Activated T-helper 1 cell treated with Interleukin-2 at 50 U/mL for 16 hours (primary cell): ENCODE results near the gene LRFN2.

Source experiments
- DNase-seq: peaks from one replicate; pipeline ENCODE4 v3.0.0-alpha.2; 2020; ENCODE audit warnings: low read depth

The LRFN2 gene

DNA sequence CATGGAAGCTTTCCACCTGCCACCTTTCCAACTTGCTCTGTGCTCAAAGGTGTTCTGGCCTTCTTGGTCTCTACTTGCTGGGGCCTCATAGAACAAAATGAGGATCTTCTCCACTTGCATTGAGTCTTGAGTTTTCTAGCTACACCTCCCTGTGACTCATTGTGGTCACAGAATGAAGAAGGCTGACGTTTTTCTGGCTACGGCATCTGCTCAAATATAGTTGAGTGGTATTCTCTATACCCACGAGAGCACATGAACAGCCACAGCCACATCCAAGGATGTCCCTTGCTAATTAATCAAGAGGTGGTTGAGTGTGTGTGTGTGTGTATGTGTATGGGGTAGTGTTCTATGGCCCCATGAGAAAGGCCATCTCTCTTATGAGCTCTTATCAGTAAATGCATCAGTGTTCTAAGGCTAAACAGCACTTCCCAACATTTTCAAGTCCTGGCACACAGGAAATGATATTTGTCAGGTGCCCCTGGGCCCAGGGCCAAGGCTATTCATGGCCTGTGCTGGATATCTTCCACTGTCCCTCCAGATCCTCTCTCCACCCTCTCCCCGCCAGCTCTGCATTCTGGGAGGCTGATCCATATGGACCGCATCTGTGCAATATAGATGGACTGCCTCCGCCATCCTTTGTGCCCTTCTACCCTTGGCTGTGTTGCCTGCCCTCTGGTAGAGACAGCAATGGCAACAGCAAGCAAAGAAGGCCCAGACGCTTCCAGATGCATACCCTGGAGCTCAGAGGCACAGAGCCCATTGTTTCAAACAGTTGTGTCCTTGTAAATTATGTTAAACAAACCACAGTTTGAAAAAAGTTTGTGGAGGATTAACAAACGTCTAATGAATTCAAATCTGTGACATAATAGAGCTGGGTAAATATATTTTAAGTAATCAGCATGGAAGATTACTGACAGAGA is 150.2 kb downstream of the LRFN2 start:
- no peak for DNase-seq

DNA sequence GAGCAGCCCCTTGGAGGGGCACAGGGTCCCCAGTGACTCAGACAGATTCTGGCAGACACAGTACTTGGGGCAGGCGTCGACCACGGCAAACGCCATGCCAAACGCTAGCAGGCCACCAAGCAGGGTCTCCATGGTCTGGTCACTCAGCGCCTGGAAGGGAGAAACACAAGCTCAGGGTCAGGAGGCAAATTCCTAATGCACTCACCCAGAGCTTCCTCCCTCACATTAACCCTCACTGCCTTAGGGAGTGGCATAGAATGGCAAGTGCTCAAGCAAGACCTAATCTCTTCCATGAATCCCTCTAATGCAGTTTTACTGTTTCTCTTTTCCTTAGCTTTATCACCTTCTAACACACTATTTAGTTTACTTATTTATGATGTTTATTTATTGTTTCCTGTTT is 154.2 kb downstream of the LRFN2 start:
- no peak for DNase-seq

DNA sequence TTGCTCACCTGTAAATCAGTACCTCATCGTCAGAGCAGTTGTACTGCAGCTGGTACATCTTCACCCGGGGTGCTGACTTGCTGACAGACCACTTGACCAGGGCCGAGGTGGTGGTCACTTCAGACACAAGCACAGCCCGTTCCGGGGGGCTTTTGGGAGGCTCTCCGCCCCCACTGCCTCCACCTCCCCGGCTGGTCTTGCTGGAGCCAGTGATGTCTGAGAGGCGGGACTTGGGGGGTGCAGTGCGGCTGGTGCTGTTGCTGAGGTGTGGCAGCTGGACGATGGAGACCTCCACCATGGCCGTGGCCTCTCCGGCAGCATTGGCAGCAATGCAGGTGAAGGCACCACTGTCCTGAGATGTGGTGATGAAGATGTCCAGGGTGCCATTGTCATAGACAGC is 155.5 kb downstream of the LRFN2 start:
- DNase-seq = no peak

DNA sequence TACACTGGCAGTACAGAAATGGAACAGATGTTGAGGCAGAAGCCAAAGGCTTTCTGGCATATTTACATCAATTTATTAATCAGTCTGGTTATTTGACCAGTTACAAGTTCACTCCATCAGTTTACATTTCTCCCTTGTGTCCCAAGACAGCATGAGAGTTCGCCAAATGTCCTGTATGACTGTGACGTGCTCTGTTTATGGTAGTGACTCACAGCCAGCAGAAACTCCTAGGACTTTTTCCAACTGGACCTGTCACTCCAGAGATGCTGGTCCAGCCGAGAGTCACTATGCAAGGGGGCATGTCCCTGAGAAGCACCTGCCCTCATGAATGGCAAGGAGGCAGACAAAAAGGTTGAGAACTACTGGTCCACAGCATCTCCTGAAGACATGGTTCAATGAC is 160.0 kb downstream of the LRFN2 start:
- no peak for DNase-seq

DNA sequence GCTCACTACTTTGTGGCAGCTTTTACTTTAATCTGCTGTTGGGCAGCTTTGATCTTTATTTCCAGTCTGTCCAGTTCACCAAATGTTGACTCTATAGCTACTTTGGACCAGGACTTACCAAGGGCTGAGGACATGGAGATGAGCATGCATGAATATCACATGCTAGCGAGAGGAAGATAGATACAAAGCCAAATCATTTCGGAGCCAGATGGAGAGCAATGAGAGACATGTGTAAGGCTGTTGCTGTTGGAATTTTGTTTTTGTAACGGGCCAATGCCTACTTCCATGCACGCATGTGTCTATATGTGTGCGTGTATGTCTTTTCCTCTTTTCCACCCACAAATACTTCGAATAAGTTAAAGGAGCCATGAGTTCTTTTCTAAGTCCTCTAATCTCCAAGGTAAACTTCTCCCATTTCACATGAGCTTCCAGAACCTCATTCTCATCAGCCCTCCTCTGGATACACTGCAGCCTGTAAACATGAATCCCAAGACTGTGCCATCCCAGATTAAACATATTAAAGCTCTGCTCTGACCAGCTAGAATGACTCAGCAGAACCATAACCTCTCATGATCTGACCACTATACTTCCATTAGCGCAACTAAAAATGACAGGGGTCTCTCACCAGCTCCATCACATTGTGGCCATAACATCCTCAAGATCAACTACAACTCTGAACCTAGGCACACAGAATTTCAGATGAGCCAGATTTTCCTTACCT is 160.7 kb downstream of the LRFN2 start:
- no peak for DNase-seq

DNA sequence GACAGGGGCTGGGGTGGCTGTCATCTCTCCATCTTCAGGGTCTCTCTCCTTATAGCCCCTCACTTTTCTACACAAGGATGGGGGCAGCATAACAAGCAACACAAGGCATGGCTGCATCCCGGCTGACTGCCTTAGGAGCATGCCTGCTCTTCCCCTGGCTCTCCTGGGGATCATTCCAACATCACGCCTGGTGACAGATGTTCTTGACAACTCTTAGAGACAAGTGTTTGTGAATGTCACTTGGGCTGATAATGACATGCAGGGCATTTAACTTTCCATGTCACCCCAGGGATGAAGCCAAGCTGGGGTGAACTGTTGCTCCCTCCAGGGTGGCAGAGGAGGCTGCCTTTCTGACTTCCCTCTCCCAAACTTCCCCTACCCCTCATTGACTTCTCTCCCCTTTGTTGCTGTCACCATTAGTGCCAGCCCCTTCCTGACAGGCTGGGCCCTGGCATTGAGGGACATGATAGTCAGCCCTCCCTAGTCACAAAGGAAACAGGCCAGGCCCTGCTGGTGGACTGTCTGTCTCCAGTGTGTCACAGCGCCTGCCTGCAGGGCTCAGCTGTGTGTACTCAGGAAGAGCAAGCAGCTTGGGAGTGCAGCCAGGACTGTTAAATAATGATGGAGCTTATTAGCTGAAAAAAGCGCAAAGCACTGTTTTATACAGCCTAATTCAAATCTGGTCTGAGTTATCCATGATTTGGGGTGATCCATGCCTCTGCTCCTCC is 161.8 kb downstream of the LRFN2 start:
- DNase-seq = no peak

DNA sequence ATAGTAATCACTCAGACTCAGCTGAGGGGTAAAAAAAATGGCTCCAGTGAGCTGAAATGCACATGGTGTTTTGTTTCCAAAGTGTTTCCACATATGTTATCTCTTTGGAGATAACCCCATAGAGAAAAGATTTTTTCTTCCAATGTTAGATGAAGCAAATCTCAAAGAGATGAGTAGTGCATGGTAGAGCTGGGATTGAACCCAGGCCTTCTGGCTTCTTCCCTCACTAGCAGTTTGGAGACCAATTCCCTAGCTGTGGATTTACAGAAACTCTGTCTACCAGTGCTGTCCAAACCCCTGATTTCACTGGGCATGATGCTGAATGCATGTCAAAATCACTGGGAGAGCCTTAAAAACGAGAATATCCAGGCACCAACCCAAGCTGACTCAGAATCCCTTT is 165.1 kb downstream of the LRFN2 start:
- DNase-seq = no peak

DNA sequence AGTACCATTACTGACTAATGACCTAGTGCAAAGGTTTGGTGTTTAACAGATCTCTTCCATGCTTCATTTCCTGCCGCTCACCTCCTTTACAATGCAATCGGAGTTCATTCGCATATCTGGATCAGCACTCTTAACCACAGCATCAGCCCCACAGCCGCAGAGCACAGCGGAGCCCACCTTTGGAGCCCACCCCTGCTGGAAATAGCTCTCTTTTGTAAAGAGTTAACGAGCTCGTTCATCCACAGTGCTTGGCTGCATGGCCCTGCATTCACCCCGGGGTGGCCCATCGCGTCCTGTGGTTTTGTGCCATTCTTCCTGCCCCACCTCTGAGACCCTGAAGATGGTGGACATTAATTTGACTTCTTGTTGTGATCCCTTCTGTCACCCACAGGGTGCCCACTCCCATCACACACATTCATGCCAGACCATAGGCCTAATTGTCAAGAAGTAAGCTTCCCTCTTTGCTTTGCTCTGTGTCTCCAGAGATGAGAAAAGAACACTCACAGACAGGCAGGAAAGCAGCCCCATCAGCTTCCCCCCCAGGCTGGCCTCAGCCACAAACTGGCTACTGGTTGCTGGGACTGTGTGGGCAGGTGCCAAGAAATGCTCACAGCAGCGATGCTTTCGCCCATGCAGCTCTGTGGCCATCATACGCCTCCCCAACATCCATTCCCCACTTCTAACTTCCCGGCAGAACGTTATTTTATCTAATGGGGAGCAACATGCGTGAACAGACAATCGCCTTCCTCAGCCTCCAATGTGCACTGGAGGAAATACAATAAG is 167.0 kb downstream of the LRFN2 start:
- no peak for DNase-seq

DNA sequence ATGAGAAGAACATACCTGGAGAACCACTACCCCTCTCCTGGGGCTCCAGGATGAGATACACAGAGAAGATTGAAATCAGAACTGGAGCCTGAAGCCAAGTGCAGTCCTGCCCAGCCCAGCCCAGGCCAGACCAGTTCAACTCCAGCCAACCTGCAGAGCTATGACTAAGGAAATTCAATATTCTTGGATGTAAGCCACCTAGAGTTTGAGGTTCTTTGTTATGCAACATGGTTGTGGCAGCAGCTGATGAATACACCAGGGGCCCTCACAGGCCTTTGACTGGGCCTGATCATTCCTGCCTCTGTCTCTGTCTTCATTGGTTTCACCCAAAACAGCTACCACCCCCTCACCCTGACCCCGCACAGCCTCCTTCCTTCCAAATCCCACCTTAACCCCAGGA is 167.8 kb downstream of the LRFN2 start:
- no peak for DNase-seq

DNA sequence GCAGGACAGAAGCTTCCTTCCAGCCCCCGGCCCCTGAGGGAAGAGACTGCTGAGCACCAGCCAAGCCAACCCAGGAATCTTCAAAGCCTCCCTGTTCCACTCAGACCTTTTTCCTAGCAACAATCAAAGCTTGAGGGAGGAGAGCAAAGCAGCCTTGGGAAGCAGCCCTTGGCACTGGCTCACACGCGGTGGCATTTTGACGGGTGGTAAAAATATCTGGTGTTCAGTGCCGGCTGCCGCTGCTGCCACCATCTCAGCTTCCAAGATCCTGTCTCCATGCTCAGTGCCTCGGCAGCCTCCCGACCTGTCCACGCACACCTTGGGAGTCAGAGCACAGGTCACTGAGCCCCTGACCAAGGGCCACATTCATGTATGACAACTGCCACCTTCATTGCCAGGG is 170.1 kb downstream of the LRFN2 start:
- no peak for DNase-seq

DNA sequence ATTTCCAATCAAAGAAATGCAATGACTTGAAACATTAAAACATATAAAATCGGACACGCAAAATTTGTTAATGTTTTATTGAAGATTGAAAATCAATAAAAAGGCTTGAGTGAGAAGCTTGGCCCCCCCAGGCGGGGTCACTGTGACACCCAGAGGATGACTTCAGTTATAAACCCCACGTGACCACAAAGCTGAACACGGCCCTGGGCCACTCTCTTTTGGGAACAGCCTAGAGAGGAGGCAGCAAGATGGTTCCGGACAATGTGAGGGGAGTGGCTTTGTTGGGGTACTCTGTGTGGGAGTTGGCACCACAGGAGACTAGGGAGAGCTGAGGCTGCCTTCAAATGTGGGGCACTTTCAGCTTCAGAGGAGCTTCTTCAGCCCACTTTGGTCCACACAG is 172.5 kb downstream of the LRFN2 start:
- no peak for DNase-seq

DNA sequence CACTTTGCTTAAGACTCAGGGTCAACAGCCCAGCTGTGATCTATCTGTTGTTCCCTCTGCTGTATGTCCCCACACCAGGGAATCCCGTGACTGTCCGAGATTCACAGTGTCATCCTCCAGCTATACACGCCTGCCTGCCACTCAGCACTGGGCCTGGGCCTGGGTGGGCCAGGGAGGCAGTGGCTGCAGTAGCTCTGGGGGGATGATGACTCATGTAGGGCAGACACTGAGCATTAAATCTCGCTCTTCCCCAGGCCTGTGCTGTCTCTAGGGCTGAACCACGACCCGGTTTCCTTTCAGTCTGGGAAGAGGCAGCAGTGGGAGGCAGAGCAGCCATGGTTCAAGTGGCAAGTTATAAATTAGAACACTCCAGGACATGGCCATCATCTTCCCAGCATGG is 173.9 kb downstream of the LRFN2 start:
- no peak for DNase-seq

DNA sequence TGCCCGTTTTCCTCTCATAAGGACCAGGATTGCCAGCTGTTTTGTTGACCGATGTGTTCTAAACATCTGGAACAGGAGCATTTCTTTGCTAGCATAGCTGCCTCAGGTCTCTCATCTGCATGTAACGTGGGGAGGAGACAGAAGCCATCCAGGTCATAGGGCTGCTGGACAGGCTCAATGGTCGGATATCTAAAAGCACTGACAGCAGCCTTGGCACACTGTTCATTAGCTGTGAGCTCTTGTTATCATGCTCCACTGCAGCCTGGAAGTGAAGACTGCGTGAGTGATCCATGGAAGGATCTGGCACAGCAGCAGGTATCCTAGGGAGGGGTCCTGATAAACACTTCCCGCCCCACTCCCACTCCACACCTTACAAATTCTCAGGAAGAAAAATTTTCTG is 175.3 kb downstream of the LRFN2 start:
- no peak for DNase-seq

DNA sequence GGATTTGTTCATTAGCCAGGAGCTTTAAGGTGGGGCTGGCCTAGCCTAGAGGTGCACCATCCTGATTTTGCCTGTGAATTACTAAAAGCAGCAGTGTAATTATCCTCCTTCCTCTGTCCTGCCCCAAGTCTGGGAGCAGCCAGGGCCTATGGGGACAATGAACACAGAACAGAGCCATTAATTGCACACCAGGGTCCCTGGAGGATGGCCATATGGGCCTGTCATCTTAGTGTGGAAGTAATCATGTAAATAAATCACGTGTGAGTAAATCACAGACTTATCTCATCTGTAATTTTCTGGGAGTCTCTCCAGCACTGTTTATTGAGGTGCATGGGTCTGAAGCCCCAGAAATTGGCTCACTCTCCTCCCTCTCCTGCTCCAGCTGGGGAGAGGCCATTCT is 176.3 kb downstream of the LRFN2 start:
- no peak for DNase-seq

DNA sequence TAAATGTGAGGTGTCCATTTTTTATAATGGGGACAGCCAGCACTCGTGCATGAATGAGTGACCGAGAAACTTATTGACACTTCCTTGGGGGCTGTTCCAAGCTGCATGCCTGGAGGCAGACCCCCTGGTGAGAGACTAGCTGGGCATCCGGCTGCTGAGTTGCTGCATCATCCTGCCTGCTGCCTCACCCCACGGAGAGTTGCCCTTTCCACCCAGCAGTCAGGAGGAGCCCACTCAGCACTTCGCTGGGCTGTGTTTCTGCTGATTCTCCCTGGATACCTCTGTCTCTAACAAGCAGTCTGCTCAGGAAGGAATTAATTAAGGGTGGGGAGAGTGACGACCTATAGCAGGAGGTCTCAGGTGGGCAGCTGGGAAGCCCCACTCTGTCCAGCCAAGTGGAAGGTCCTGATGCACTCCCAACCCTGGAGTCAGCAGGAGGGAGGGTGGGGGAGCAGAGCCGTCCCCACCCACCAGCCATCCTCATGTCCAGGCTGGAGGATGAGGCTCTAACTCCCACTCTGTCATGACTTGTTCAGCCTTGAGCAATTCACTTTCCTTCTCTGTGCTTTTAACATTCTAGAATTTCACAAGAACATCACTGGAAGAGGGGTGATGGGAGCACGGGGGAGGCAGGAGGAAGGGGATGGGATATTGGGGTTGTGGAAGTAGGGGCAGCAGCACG is 177.3 kb downstream of the LRFN2 start:
- no peak for DNase-seq

DNA sequence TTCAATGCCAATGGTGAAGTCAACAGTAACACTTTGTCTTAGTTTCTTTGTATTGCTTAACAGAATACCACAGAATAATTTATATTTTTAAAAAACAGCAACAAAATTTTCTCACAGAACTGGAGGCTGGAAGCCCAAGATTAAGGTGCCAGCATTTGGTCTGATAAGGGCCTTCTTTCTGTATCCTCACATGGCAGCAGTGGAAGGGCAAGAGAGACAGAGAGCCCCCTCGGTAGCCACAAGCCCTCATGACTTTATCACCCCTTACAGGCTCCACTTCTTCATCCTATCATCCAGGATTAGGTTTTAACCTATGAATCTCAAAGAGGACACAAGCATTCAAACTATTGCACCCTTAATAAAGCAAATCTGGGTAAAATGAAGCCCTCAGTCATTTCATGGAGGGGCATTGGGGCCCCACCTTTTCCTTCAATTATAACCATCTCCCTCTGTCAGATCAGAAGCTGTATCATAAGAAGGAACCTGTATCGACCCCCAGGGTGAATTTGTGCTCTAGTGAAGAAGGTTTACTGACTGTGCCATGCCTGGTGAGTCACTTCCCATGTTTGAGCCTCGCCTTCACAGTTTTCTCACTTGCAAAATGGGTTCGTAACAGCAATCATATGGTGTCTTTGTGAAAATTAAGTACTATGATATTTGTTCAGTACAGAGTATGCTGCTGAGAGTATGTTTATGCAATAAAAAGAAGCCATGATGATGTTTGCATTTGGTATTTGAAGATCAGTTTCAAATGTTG is 178.2 kb downstream of the LRFN2 start:
- no peak for DNase-seq

DNA sequence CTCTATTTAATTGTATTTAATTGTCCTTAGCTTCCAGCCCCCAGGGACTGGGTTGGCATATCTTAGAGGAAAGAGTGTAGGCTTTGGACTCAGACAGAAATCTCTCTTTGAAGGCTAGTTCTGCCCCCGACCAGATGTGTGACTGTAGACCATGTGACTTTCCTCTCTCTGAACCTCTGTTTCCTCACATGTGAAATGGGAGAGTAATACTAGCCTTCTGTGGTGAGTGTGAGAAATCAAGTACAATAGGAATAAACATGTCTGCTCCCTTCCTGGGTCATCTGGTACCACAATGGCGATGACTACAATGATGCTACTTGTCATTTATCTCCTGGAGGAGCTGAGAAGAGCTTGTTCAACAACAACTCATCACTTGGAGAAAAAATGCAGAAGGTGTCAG is 179.9 kb downstream of the LRFN2 start:
- no peak for DNase-seq

DNA sequence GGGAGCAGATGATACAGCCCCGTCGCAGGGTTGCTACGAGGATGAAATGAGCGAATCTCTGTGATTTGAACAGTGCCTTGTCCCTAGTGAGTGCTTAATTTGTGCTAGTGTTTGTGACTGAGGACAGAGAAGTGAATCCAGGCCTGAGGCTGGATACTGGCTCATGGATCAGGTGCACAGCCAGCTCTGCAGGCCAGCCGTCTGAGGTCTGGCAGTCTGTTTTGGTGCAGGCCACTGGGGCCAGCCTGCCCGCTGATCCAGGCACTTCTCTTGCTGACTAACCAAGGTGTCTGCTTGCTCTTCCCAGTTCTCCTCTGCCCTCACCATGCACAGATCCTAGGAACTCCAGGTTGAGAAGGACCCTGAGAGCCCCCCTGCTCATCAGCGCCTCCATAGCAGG is 181.0 kb downstream of the LRFN2 start:
- no peak for DNase-seq

DNA sequence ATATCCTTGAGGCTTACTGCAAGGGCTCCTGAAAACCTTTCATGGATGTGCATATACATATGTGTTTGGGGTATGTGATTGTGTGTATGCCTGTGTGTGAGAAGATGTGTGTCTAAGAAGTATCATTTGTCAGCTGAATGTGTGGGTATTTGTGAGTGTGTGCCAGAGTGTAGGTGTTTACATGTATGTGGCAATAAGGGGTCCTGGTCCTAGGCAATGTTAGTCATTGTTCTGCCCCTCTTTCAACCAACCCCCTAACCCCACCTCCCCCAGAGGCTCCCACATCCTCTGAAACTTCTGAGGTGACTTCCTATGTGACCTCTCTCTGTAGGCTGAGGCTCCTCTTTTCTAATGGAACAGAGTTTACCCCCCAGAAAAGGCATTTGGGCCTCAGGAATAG is 186.4 kb downstream of the LRFN2 start:
- DNase-seq = no peak

DNA sequence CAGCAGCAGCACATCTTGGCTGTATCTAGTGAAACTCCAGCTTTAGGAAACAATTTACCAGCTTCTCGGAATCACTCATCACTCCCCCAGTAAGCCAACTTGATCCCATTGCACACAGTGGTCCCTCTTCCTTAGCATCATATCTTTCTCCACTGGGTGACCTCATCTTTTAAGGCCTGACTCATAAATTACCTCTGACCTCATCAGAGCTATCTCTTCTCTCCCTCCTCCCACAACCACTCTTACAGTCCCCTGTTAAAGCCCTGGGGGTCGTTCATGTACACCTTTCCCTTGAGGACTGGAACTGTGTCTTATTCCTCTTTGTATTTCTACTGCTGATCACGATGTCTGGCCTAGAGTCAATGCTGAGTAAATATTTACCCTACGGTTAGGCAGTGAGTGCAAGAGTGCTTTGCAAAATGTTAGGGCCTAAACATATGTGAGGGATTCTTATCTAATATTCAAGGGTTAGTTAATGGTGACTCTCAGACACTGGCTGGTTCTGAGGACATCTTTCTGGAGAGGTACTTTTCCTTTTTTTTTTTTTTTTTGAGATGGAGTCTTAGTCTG is 187.2 kb downstream of the LRFN2 start:
- DNase-seq = no peak
